ENCODE measurements around the gene GRIK2.
"Not testable (repeated sequence)": the region's sequence is repeated elsewhere in the genome, so short reads cannot be mapped to it uniquely, and the experiment has no call there.

Gene GRIK2

GRCh38 chr6:101393251-101393828 lies at the start of gene GRIK2:
Gene GRIK2 (plus strand): TSS chr6:101393708.
- Histone ChIP-seq H3K27ac (no peak within 1 kb of the TSS), H3K4me3 (peak within 1 kb of the TSS; percentile 5 to 53 (median 38))

DNA sequence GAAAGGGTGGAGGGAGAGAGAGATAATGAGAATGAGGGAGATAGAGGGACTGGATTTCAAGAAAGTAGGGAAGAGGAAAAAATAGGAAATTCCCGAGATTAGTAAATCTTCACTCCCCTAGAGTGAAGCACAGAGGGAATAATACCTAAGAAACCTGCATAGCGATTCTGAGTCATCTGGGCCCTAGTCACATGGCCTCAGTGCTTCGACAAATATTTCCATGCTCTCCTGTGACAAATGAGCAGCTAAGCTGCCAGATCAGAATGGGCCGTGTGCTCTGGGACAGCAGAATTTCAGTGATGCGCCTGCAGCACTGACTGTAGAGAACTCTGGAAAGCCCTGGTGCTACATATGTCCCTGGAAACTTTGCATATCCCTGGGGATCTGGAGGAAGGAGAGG lies 48.6 kb upstream of the GRIK2 start:
- Histone ChIP-seq H3K27ac (no peak overlapping the region), H3K4me3 (no peak overlapping the region)

DNA sequence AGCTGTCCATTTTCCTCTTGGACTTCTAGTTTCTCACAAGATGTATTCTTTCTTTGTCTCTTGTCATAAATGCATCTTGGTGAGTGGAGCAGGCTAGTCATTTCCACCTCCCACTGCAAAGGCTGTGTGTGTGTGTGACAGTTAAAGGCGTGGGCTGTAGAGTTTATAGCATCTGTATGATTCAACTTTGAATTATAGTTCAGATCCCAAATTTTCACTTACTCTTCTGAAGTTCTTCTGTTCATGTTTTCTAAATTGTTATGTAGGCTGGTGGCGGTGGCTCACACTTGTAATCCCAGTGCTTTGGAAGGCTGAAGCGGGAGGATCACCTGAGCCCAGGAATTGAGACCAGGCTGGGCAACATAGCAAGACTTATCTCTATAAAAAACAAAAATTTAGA lies 44.7 kb upstream of the GRIK2 start:
- Histone ChIP-seq H3K27ac (no peak overlapping the region), H3K4me3 (no peak overlapping the region)

- not testable (repeated sequence) for H3K27ac ChIP-seq, H3K4me3 ChIP-seq
These were observed 42.9 kb upstream of the GRIK2 start for GRCh38 chr6:101350631-101351030.

DNA sequence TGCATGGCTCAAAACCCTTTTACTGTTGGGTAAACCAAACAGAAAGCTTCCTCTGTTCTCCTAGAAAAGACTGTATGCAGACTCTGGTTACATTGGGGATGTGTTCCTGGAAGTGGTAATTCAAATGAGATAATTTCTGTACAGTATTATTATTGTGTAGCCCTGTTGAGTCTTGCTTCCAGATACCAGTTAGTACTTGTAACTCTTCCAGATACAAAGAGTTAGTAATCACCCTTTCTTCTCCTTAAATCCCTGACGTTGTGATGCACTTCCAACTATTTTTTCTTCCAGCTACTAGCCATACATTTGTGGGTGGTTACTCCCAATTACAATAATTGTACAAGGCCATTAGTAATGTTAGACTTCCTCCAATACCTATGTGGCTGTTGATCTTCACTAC lies 42.3 kb upstream of the GRIK2 start:
- no peak overlapping the region for H3K27ac ChIP-seq

GRCh38 chr6:101352316-101352715 lies 41.2 kb upstream of the GRIK2 start:
- H3K27ac ChIP-seq: no peak overlapping the region

More for the DNA sequence above, 42.3 kb upstream of the GRIK2 start:
- no peak overlapping the region for H3K4me3 ChIP-seq

DNA sequence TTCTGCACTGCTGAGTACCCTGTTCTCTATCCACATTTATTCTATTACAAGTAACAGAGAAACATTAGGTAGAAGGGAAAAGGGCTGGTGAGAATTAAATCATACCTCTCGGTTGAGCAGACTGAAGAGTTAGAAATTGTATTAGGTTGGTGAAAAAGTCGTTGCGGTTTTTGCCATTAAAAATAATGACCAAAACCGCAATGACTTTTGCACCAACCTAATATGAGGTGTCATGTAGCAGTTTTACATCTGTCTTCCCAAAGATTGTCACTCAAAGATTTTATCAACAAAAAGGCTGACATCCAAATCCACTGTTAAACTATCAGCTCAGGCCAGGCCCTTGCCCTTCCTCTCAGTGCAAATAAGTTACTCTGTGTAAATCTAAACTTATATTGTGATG lies 28.3 kb upstream of the GRIK2 start:
- no peak overlapping the region for H3K27ac ChIP-seq
- H3K4me3 ChIP-seq: no peak overlapping the region

More at GRCh38 chr6:101352316-101352715, 41.2 kb upstream of the GRIK2 start:
- no peak overlapping the region for H3K4me3 ChIP-seq

DNA sequence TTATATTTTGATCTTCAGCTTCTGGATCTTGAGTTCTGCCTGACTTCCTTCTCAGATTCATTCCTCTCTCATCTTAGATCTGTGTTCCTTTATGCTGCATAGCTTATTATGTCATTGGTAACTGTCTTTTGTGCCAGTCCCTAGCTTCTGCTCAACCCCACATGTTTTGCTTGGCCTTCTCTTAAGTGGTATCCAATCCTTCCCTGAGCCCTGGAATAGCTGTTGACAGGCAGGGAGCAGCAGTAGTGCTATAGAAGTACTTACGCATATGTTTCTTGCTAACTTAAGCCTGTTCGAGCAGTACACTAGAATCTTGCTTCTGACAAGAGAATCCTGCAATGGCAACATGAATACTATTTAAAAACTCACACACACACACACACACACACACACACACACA lies 13.6 kb upstream of the GRIK2 start:
- Histone ChIP-seq H3K4me3 (no peak overlapping the region), H3K27ac (no peak overlapping the region)

DNA sequence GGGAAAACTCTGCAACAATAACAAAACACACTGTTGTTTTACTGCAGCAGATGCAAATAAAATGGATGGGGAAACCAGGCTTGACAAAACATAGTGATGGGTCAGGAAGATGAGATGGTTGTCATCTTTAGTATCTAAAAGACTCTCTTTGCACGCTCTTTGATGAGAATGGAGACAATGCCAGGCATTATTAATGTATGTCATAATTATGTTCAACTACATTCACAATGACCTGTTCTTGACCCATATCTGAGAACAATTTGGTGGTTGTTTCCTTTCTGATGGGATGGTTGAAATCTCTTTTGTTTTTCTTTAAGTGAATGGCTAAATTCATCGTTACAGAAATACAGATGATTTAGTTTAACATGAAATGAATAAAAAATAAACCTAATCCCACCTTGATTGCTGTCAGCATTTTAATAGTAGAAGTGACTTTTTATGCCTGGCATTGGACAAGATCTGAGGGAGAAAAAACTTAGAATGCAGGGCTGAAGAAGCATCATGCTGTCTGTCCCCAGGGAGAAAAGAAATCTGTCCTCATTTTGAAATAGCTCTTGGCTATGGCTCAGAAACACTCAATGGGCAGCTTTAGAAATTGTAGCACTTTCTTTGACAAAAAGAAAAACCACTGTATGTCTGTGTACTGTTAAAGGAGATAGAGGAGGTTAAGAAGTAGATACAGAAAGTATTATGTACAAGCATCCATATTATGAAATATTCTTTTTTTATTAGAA lies 12.4 kb upstream of the GRIK2 start:
- Histone ChIP-seq H3K4me3 (no peak overlapping the region), H3K27ac (no peak overlapping the region)

DNA sequence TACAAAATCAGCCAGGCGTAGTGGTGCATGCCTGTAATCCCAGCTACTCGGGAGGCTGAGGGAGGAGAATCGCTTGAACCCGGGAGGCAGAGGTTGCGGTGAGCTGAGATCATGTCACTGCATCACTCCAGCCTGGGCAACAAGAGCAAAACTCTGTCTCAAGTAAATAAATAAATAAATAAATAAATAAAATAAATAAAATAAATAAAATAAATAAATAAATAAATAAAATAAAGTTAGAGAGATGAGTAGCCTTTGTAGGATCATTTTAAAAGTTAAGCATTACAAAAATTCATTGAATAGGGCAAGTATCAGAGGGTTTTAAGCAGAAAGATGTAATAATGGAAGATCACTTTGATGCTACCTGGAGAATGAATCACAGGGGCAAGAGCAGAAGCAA lies 9.8 kb upstream of the GRIK2 start:
- not testable (repeated sequence) for H3K27ac ChIP-seq, H3K4me3 ChIP-seq

DNA sequence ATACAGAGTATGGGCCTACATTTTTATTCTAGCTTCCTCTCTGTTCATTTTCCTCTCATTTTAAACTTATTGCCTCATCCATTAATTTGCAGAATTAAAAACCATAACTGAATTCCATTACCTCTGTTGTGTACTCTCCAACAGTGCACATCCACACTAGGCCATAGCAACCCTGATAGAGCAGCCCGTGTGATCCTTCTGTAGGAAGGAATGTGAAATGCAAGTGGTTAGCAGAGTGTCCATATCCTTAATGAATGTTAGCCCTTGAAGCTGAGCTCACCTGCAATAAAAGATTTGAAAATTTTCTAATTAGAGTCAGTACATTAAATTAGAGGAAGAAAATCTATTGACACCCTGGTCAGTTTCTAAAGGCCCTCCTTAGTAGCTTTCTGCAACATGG lies 6.5 kb upstream of the GRIK2 start:
- no peak overlapping the region for H3K4me3 ChIP-seq

GRCh38 chr6:101391772-101392585 lies 1.5 kb upstream of the GRIK2 start:
- H3K27ac ChIP-seq: no peak overlapping the region
- no peak overlapping the region for H3K4me3 ChIP-seq

More for the DNA sequence above, 6.5 kb upstream of the GRIK2 start:
- H3K27ac ChIP-seq: no peak overlapping the region

GRCh38 chr6:101392586-101393230 lies 800 bp upstream of the GRIK2 start:
- H3K4me3 ChIP-seq: peak overlapping the region; percentile 5 to 53 (median 38)
- H3K27ac ChIP-seq: no peak overlapping the region

DNA sequence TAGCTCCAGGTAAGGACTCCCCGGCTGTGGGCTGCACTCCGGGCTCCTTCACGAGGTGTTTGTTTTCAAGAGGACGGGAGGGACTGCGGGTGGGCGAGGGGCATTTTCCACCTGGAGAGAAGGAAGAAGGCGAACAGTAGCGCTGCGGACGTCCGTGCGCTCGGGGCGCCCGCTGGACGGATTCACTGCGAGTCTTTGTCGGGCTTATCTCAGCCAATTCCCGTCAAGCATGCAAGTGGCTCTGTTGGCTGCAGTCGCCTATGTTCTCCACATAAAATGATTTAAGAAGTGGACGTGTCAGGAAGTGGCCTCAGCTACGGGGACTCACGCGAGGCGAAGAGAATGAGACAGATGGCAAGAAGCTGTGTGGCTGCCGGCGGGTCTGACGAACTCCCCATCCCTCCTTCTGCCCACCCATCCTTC lies 332 bp downstream of the GRIK2 start:
- no peak overlapping the region for H3K27ac ChIP-seq
- peak overlapping the region; percentile 5 to 53 (median 38) for H3K4me3 ChIP-seq

DNA sequence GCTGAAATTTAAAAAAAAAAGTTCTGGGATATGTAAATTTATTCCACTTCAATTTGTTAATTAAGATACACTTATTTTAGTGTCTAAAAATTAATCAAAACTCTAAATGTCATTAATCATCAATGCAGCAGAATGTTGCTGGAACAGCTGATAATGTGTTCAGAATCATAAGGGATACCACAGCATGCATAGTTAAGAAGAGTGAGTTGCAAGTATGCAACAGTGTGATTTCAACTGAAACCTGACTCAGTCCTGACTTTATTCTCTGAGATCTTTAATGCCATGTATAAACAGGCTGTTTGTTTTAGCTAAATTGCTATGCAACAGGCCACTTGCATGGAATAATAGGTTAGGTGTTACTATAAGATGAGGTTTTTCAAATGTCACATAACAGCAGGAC lies 1.4 kb downstream of the GRIK2 start:
- no peak overlapping the region for H3K27ac ChIP-seq
- H3K4me3 ChIP-seq: no peak overlapping the region

GRCh38 chr6:101395345-101395744 lies 1.8 kb downstream of the GRIK2 start:
- Histone ChIP-seq H3K27ac (no peak overlapping the region), H3K4me3 (no peak overlapping the region)

DNA sequence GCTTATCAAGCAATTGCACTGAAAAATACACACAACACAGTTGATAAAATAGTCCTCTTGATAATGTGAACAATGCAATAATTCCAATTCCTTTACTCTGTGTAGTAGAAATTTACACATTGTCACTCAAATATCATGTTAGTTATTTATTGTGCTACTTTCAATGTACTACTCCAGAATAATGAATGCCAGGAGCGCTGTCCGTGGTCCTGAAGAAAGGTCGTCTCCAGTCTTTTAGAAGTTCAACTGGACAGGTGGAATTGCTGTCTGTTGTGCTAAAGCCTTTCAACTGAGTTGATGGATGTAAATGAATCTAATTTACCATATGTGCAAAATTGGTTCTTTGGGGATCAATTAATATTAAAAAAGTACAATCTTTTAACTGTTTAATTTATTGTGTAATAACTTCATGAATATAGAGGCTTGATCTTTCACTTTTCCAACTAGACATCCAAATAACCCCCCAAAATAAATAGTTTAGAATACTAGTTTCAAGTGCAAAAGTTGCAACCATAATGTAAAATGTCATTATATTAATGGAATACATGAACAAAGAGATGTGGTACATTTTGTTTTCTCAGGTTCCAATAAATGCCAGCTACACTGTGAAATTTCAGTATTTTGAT lies 3.2 kb downstream of the GRIK2 start:
- Histone ChIP-seq H3K4me3 (no peak overlapping the region), H3K27ac (no peak overlapping the region)

DNA sequence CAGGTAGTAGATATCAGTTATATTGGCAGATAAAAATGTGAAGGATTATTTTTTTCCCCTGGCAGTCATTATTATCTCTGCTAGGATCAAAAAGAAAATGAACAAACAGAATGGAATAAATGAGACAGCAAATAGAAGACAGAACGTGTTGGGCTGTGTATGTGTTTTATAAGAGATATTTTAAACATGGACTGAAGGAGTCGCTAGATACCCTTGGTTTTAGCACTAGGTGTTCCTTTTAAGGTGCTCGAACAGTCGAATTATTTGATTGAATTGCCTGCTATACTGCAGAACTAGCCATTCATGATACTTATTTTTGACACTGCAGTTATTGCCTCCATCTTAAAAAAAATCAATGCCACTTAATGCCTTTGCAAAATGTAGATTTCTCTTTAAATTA lies 3.7 kb downstream of the GRIK2 start:
- no peak overlapping the region for H3K27ac ChIP-seq
- no peak overlapping the region for H3K4me3 ChIP-seq

DNA sequence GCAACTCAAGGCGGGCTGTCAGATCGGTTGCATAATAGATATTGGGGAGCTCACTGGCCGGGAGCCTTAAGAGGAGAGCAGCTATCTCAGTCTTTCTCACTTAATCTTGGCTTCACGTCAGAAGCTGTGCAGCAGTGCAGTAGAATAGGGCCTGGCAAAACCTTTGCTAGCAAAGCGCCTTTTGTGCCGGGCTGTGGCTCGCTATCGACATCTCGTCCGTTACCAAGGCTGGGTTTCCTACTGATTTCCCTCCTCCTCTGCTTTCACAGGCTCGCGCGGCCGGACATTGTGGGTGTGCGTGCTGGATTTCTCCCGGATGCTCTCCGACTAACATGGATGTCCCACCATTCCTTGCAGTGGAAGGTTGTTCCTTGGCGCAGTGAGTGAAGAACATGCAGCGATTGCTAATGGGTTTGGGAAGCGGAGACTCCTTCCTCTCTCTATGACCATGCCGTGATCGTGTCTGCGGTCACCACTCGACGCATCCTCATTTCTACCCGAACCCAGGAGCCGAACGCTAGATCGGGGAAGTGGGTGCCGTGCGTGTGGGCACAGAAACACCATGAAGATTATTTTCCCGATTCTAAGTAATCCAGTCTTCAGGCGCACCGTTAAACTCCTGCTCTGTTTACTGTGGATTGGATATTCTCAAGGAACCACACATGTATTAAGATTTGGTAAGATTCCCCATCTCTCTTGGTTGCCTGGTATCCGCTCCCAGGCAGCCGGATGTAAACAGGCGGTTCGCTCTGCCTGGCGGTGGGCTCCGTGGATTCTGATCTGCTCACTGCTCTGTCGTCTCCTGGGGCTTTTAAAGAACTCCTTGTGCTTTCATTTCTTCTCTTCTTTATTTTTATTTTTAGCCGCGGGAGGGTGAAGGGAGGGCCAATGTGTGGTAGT lies 5.5 kb downstream of the GRIK2 start:
- Histone ChIP-seq H3K27ac (no peak overlapping the region), H3K4me3 (no peak overlapping the region)

All from skin epidermis (tissue), 12 donors.